Fibroblast of lung (primary cell): ENCODE data around the gene LOXL3. TPM values are rescaled to one million over a fixed set of nuclear protein-coding genes. Genes with fewer than 3 reads are reported as not detected.

Experiments used
- DNase-seq, 2 donors: peaks; one replicate each; pipeline versions ENCODE4 v3.0.0 to v3.0.0-alpha.2; 2010; ENCODE audit warnings: low read depth in 2 of 2
- H2AFZ ChIP-seq: 2 replicates; pipeline ENCODE4 v1.5.1; 2012; ENCODE audit warnings: low read length, control low read depth, inconsistent platforms
- H3K27ac ChIP-seq: 2 replicates; pipeline ENCODE4 v1.5.1; 2011; ENCODE audit warnings: low read length, control low read depth; ENCODE audit not compliant: insufficient read depth
- H3K27me3 ChIP-seq: 2 replicates; pipeline ENCODE4 v1.5.1; 2011; ENCODE audit warnings: mild to moderate bottlenecking, low read length; ENCODE audit not compliant: control insufficient read depth, insufficient read depth
- H3K36me3 ChIP-seq: 2 replicates; pipeline ENCODE4 v1.5.1; 2011; ENCODE audit warnings: low read length; ENCODE audit not compliant: control insufficient read depth, insufficient read depth
- H3K4me1 ChIP-seq: 2 replicates; pipeline ENCODE4 v1.5.1; 2011; ENCODE audit warnings: low read length; ENCODE audit not compliant: control insufficient read depth, insufficient read depth; ENCODE audit errors: extremely low read depth
- H3K4me2 ChIP-seq: 2 replicates; pipeline ENCODE4 v1.5.1; 2011; ENCODE audit warnings: low read length, control low read depth; ENCODE audit not compliant: insufficient read depth; ENCODE audit errors: extremely low read depth
- H3K4me3 ChIP-seq, 4 experiments: fragments of 200-600 bp in 1 of 4; sonication (generic) in 1 of 4; replicated peaks in 1 of 4; 2 replicates each; pipeline ENCODE4 v1.5.1; 2011 to 2016; ENCODE audit warnings: low read length in 4 of 4, low read depth in 3 of 4, mild to moderate bottlenecking in 3 of 4, control low read depth in 2 of 4, inconsistent platforms in 1 of 4, mixed read lengths in 1 of 4; ENCODE audit not compliant: insufficient read depth in 1 of 4; ENCODE audit errors: control extremely low read depth in 1 of 4
- H3K79me2 ChIP-seq: 2 replicates; pipeline ENCODE4 v1.5.1; 2012; ENCODE audit warnings: mild to moderate bottlenecking, low read length, inconsistent platforms; ENCODE audit not compliant: control insufficient read depth, insufficient read depth
- H3K9ac ChIP-seq: 2 replicates; pipeline ENCODE4 v1.5.1; 2011; ENCODE audit warnings: mild to moderate bottlenecking, low read length, control low read depth; ENCODE audit not compliant: insufficient read depth
- H3K9me3 ChIP-seq: 2 replicates; pipeline ENCODE4 v1.5.1; 2012; ENCODE audit warnings: low read depth, low read length; ENCODE audit not compliant: control insufficient read depth, insufficient read depth
- H4K20me1 ChIP-seq: 2 replicates; pipeline ENCODE4 v1.5.1; 2011; ENCODE audit warnings: low read length; ENCODE audit not compliant: control insufficient read depth, insufficient read depth; ENCODE audit errors: extremely low read depth
- CTCF ChIP-seq, 2 donors: IDR thresholded peaks in 1 of 2; conservative IDR thresholded peaks in 1 of 2; 1 replicate in 1 of 2; 2 replicates in 1 of 2; pipeline ENCODE4 v1.5.1; 2011 to 2012; ENCODE audit warnings: low read length in 2 of 2, control low read depth in 1 of 2, inconsistent platforms in 1 of 2, low read depth in 1 of 2, mild to moderate bottlenecking in 1 of 2
- EZH2 ChIP-seq: IDR thresholded peaks from 2 replicates; pipeline ENCODE4 v1.5.1; 2012; ENCODE audit warnings: low read length, control low read depth, mild to moderate bottlenecking; ENCODE audit errors: missing control alignments
- polyA plus RNA-seq, 2 donors: library from polyadenylated mRNA; depleted of rRNA in 1 of 2; stranded (reverse) in 1 of 2; unstranded in 1 of 2; fragments of >200 nt; gene quantifications; 2 replicates each; pipeline ENCODE4 v1.2.1, GENCODE V29; 2011 to 2012; ENCODE audit warnings: missing spikeins in 1 of 2
- total RNA-seq: library from RNA; depleted of rRNA; stranded (reverse); fragments of >200 nt; gene quantifications from 2 replicates; pipeline ENCODE4 v1.2.1, GENCODE V29; 2014

The LOXL3 gene
- total and polyA plus RNA-seq, 2 donors (not counting 1 experiment from before 2014, with no cell fraction given), result 20.6 to 26.4 TPM

- H3K9ac ChIP-seq, result no peak overlapping the region
- peaks cover 92% of the 10 kb centered on the region for H3K27me3 ChIP-seq
- TF ChIP-seq CTCF (conservative IDR thresholded peaks at IDR 0.05 in 1 of 2, IDR thresholded peaks at IDR 0.05 in 1 of 2; ENCODE audit: low read depth in 1 of 2, low read length in 2 of 2) (no peak), EZH2 (peak; percentile 77)
- H3K4me1 ChIP-seq, result no peaks in the 10 kb centered on the region
- no peak overlapping the region for H3K27ac ChIP-seq
- no peak for DNase-seq
- H2AFZ ChIP-seq, result no peak overlapping the region
- H3K4me3 ChIP-seq, result no peak overlapping the region
- H4K20me1 ChIP-seq, result no peaks in the 10 kb centered on the region
- no peaks in the 10 kb centered on the region for H3K9me3 ChIP-seq
- no peaks in the 10 kb centered on the region for H3K36me3 ChIP-seq
- no peaks in the 10 kb centered on the region for H3K79me2 ChIP-seq
- H3K4me2 ChIP-seq, result no peak overlapping the region
Observed at GRCh38 chr2:74515981-74516633, 37.6 kb downstream of the LOXL3 start.

GRCh38 chr2:74515271-74515980 is 38.3 kb downstream of the LOXL3 start:
- Histone ChIP-seq H3K79me2 (no peaks in the 10 kb centered on the region), H3K27me3 (peaks cover 92% of the 10 kb centered on the region), H3K9me3 (no peaks in the 10 kb centered on the region), H3K9ac (no peak overlapping the region), H3K4me2 (no peak overlapping the region), H4K20me1 (no peaks in the 10 kb centered on the region), H3K36me3 (no peaks in the 10 kb centered on the region), H3K4me3 (no peak overlapping the region), H3K27ac (no peak overlapping the region), H3K4me1 (no peaks in the 10 kb centered on the region), H2AFZ (no peak overlapping the region)
- TF ChIP-seq EZH2 (peak; percentile 97), CTCF (conservative IDR thresholded peaks at IDR 0.05 in 1 of 2, IDR thresholded peaks at IDR 0.05 in 1 of 2; ENCODE audit: low read depth in 1 of 2, low read length in 2 of 2) (no peak)
- no peak for DNase-seq

- Histone ChIP-seq H4K20me1 (no peaks in the 10 kb centered on the region), H3K79me2 (no peaks in the 10 kb centered on the region), H2AFZ (no peak within 1 kb of the TSS), H3K36me3 (no peaks in the 10 kb centered on the region), H3K4me3 (peak within 1 kb of the TSS in 1 of 4 experiments; percentile 7), H3K4me2 (peak within 1 kb of the TSS; percentile 19), H3K9me3 (no peaks in the 10 kb centered on the region), H3K4me1 (no peaks in the 10 kb centered on the region), H3K9ac (no peak within 1 kb of the TSS), H3K27ac (no peak within 1 kb of the TSS), H3K27me3 (peaks cover 85% of the 10 kb centered on the region)
- no peak for TF ChIP-seq CTCF (conservative IDR thresholded peaks at IDR 0.05 in 1 of 2, IDR thresholded peaks at IDR 0.05 in 1 of 2; ENCODE audit: low read depth in 1 of 2, low read length in 2 of 2)
- no peak for DNase-seq
Observed at GRCh38 chr2:74514368-74515270, 39.1 kb downstream of the LOXL3 start, which contains the start of gene TLX2. Gene TLX2, plus strand, starts transcription at chr2:74514450. Its CDS starts 357 bp downstream, at chr2:74514807.
